Ecto neural progenitor cell (in vitro differentiated cells): ENCODE data around the gene CLASP1.
"Not testable (repeated sequence)": the region's sequence is repeated elsewhere in the genome, so short reads cannot be mapped to it uniquely, and the experiment has no call there.

ENCODE experiments used
- DNase-seq: peaks from one replicate; pipeline ENCODE4 v3.0.0-alpha.2; 2018; ENCODE audit warnings: low spot score

CLASP1 gene

GRCh38 chr2:121319941-121320340, 329.3 kb downstream of the CLASP1 start:
- no peak for DNase-seq

GRCh38 chr2:121316986-121317385, 332.3 kb downstream of the CLASP1 start:
- no peak for DNase-seq

GRCh38 chr2:121313701-121314100, 335.6 kb downstream of the CLASP1 start:
- DNase-seq = not testable (repeated sequence)

- DNase-seq = peak; percentile 18
Observed at GRCh38 chr2:121309801-121310200, 339.5 kb downstream of the CLASP1 start.

- no peak for DNase-seq
Observed at GRCh38 chr2:121309323-121309722, 339.9 kb downstream of the CLASP1 start.

- DNase-seq = no peak
Observed at GRCh38 chr2:121307048-121307447, 342.2 kb downstream of the CLASP1 start.

GRCh38 chr2:121304941-121305340, 344.3 kb downstream of the CLASP1 start:
- DNase-seq = no peak

- DNase-seq = peak; percentile 24
Observed at GRCh38 chr2:121303531-121304263, 345.6 kb downstream of the CLASP1 start.

- DNase-seq = not testable (repeated sequence)
Observed at GRCh38 chr2:121301190-121301589, 348.1 kb downstream of the CLASP1 start.

- no peak for DNase-seq
Observed at GRCh38 chr2:121298476-121298875, 350.8 kb downstream of the CLASP1 start.

- not testable (repeated sequence) for DNase-seq
Observed at GRCh38 chr2:121297866-121298265, 351.4 kb downstream of the CLASP1 start.

GRCh38 chr2:121297217-121297830, 351.9 kb downstream of the CLASP1 start:
- DNase-seq = peak; percentile 61

- DNase-seq = no peak
Observed at GRCh38 chr2:121295911-121296650, 353.2 kb downstream of the CLASP1 start.

GRCh38 chr2:121294881-121295840, 354.1 kb downstream of the CLASP1 start:
- peak; percentile 24 for DNase-seq

GRCh38 chr2:121293450-121294325, 355.6 kb downstream of the CLASP1 start:
- no peak for DNase-seq

GRCh38 chr2:121291251-121291580, 358.0 kb downstream of the CLASP1 start:
- DNase-seq = peak; percentile 13

- peak; percentile 39 for DNase-seq
Observed at GRCh38 chr2:121289271-121289670, 360.0 kb downstream of the CLASP1 start.

GRCh38 chr2:121288454-121289231, 360.6 kb downstream of the CLASP1 start:
- DNase-seq = peak; percentile 35

GRCh38 chr2:121287956-121288355, 361.3 kb downstream of the CLASP1 start:
- peak; percentile 18 for DNase-seq
